ENCODE results near the gene CPB2. TPM values are rescaled to one million over a fixed set of nuclear protein-coding genes. Genes with fewer than 3 reads are reported as not detected.
A peak's percentile ranks its signal among the peaks of the same experiment; 100 is the strongest.

Gene CPB2
- total RNA-seq, 1 donor from 2014 or later: not detected

GRCh38 chr13:46127358-46128023 is 22.7 kb upstream of the CPB2 start:
- TF ChIP-seq CTCF (IDR thresholded peaks at IDR 0.05; ENCODE audit: unreplicated experiment): no peak
- Mint-ChIP-seq H3K9me3 (ENCODE audit: unreplicated experiment) (no peaks in the 10 kb centered on the region), H3K4me3 (ENCODE audit: unreplicated experiment) (no peak overlapping the region), H3K36me3 (ENCODE audit: low read depth, unreplicated experiment) (no peaks in the 10 kb centered on the region), H3K4me1 (ENCODE audit: unreplicated experiment) (peaks cover 6% of the 10 kb centered on the region), H3K27me3 (ENCODE audit: unreplicated experiment) (no peaks in the 10 kb centered on the region), H3K27ac (ENCODE audit: unreplicated experiment) (no peak overlapping the region)
- no peak for DNase-seq (ENCODE audit: low spot score)

- TF ChIP-seq CTCF (IDR thresholded peaks at IDR 0.05; ENCODE audit: unreplicated experiment): peak; percentile 77
- DNase-seq (ENCODE audit: low spot score): peak; percentile 85
These were observed 21.9 kb upstream of the CPB2 start for GRCh38 chr13:46126552-46127357.

GRCh38 chr13:46126056-46126455 is 21.2 kb upstream of the CPB2 start:
- no peak for DNase-seq (ENCODE audit: low spot score)
- Mint-ChIP-seq H3K27ac (ENCODE audit: unreplicated experiment) (no peak overlapping the region), H3K36me3 (ENCODE audit: low read depth, unreplicated experiment) (no peaks in the 10 kb centered on the region), H3K27me3 (ENCODE audit: unreplicated experiment) (peaks cover 2% of the 10 kb centered on the region), H3K9me3 (ENCODE audit: unreplicated experiment) (no peaks in the 10 kb centered on the region), H3K4me1 (ENCODE audit: unreplicated experiment) (peaks cover 9% of the 10 kb centered on the region), H3K4me3 (ENCODE audit: unreplicated experiment) (no peak overlapping the region)
- no peak for TF ChIP-seq CTCF (IDR thresholded peaks at IDR 0.05; ENCODE audit: unreplicated experiment)

More at GRCh38 chr13:46126552-46127357, 21.9 kb upstream of the CPB2 start:
- H3K4me1 Mint-ChIP-seq (ENCODE audit: unreplicated experiment): peaks cover 9% of the 10 kb centered on the region
- H3K9me3 Mint-ChIP-seq (ENCODE audit: unreplicated experiment): no peaks in the 10 kb centered on the region
- no peak overlapping the region for H3K27ac Mint-ChIP-seq (ENCODE audit: unreplicated experiment)
- peaks cover 2% of the 10 kb centered on the region for H3K27me3 Mint-ChIP-seq (ENCODE audit: unreplicated experiment)
- H3K4me3 Mint-ChIP-seq (ENCODE audit: unreplicated experiment): no peak overlapping the region
- H3K36me3 Mint-ChIP-seq (ENCODE audit: low read depth, unreplicated experiment): no peaks in the 10 kb centered on the region

GRCh38 chr13:46124967-46125933 is 20.4 kb upstream of the CPB2 start:
- Mint-ChIP-seq H3K4me1 (ENCODE audit: unreplicated experiment) (peaks cover 13% of the 10 kb centered on the region), H3K9me3 (ENCODE audit: unreplicated experiment) (no peaks in the 10 kb centered on the region), H3K27me3 (ENCODE audit: unreplicated experiment) (peaks cover 2% of the 10 kb centered on the region), H3K36me3 (ENCODE audit: low read depth, unreplicated experiment) (no peaks in the 10 kb centered on the region), H3K27ac (ENCODE audit: unreplicated experiment) (no peak overlapping the region), H3K4me3 (ENCODE audit: unreplicated experiment) (no peak overlapping the region)
- no peak for TF ChIP-seq CTCF (IDR thresholded peaks at IDR 0.05; ENCODE audit: unreplicated experiment)
- DNase-seq (ENCODE audit: low spot score): no peak
